NT2/D1 (cell line): ENCODE results near the gene PPDPF.
"Not testable (repeated sequence)": the region's sequence is repeated elsewhere in the genome, so short reads cannot be mapped to it uniquely, and the experiment has no call there.

Experiments used
- DNase-seq: peaks from one replicate; pipeline ENCODE4 v3.0.0-alpha.2; 2011; ENCODE audit warnings: low read depth, low spot score
- H3K27me3 ChIP-seq: 2 replicates; pipeline ENCODE4 v1.6.0; 2011; ENCODE audit warnings: mild to moderate bottlenecking; ENCODE audit not compliant: insufficient read length, insufficient read depth
- H3K36me3 ChIP-seq: 2 replicates; pipeline ENCODE4 v1.6.1; 2011; ENCODE audit warnings: mild to moderate bottlenecking, low read length, mixed read lengths; ENCODE audit not compliant: insufficient read depth, insufficient read length
- H3K4me1 ChIP-seq: 2 replicates; pipeline ENCODE4 v1.5.1; 2011; ENCODE audit not compliant: insufficient read depth, insufficient read length
- H3K4me3 ChIP-seq: 2 replicates; pipeline ENCODE4 v1.5.1; 2011; ENCODE audit warnings: low read depth; ENCODE audit not compliant: insufficient read length
- H3K9ac ChIP-seq: 2 replicates; pipeline ENCODE4 v1.6.0; 2011; ENCODE audit warnings: low read depth; ENCODE audit not compliant: insufficient read length
- H3K9me3 ChIP-seq: 2 replicates; pipeline ENCODE4 v1.5.1; 2011; ENCODE audit warnings: mild to moderate bottlenecking, low read length; ENCODE audit not compliant: insufficient read depth
- SUZ12 ChIP-seq: IDR thresholded peaks from 2 replicates; pipeline ENCODE4 v1.6.1; 2011; ENCODE audit not compliant: insufficient read length, insufficient read depth; ENCODE audit errors: extremely low read depth
- YY1 ChIP-seq: IDR thresholded peaks from 2 replicates; pipeline ENCODE4 v1.6.1; 2011; ENCODE audit not compliant: insufficient read length, insufficient read depth
- ZNF274 ChIP-seq: IDR thresholded peaks from 2 replicates; pipeline ENCODE4 v1.6.1; 2011; ENCODE audit warnings: mild to moderate bottlenecking, low read depth, low read length

PPDPF gene

GRCh38 chr20:63558804-63559484 is 38.4 kb downstream of the PPDPF start:
- Histone ChIP-seq H3K4me1 (peaks cover 28% of the 10 kb centered on the region), H3K36me3 (peaks cover 60% of the 10 kb centered on the region), H3K27me3 (no peaks in the 10 kb centered on the region), H3K4me3 (no peak overlapping the region), H3K9me3 (peaks cover 3% of the 10 kb centered on the region; the same call in 1 of the 2 replicates), H3K9ac (no peak overlapping the region)
- no peak for DNase-seq
- no peak for TF ChIP-seq SUZ12
- TF ChIP-seq YY1, result no peak
- no peak for TF ChIP-seq ZNF274

- not testable (repeated sequence) for DNase-seq, H3K9ac ChIP-seq, H3K9me3 ChIP-seq, H3K27me3 ChIP-seq, H3K4me3 ChIP-seq
- H3K36me3 ChIP-seq, result peaks cover 67% of the 10 kb centered on the region
- peaks cover 22% of the 10 kb centered on the region for H3K4me1 ChIP-seq
Observed at GRCh38 chr20:63559485-63560332, 39.1 kb downstream of the PPDPF start.

- Histone ChIP-seq H3K9ac (no peak overlapping the region), H3K27me3 (no peaks in the 10 kb centered on the region), H3K36me3 (peaks cover 74% of the 10 kb centered on the region), H3K9me3 (peaks cover 3% of the 10 kb centered on the region; the same call in 1 of the 2 replicates), H3K4me1 (peaks cover 15% of the 10 kb centered on the region), H3K4me3 (no peak overlapping the region)
- TF ChIP-seq ZNF274 (no peak), SUZ12 (no peak)
- DNase-seq, result no peak
Observed at GRCh38 chr20:63560333-63560805, 39.8 kb downstream of the PPDPF start.

- Histone ChIP-seq H3K4me3 (no peak overlapping the region), H3K9me3 (peaks cover 3% of the 10 kb centered on the region; the same call in 1 of the 2 replicates), H3K9ac (no peak overlapping the region), H3K36me3 (peaks cover 76% of the 10 kb centered on the region), H3K4me1 (peaks cover 9% of the 10 kb centered on the region), H3K27me3 (no peaks in the 10 kb centered on the region)
- TF ChIP-seq ZNF274, result no peak
- no peak for TF ChIP-seq SUZ12
- DNase-seq, result no peak
Observed at GRCh38 chr20:63560856-63561609, 40.5 kb downstream of the PPDPF start.

- no peak for DNase-seq
- Histone ChIP-seq H3K4me3 (no peak overlapping the region), H3K36me3 (peaks cover 80% of the 10 kb centered on the region), H3K9ac (no peak overlapping the region), H3K9me3 (peaks cover 3% of the 10 kb centered on the region; the same call in 1 of the 2 replicates), H3K4me1 (peaks cover 5% of the 10 kb centered on the region), H3K27me3 (no peaks in the 10 kb centered on the region)
- TF ChIP-seq SUZ12 (no peak), ZNF274 (no peak), YY1 (no peak)
Observed at GRCh38 chr20:63561624-63562396, 41.2 kb downstream of the PPDPF start.

- no peak overlapping the region for H3K9ac ChIP-seq
- no peak for TF ChIP-seq SUZ12
- TF ChIP-seq ZNF274, result no peak
- no peak for TF ChIP-seq YY1
- peaks cover 88% of the 10 kb centered on the region for H3K36me3 ChIP-seq
- no peak overlapping the region for H3K4me3 ChIP-seq
- H3K9me3 ChIP-seq, result peaks cover 3% of the 10 kb centered on the region; the same call in 1 of the 2 replicates
- no peak for DNase-seq
- no peaks in the 10 kb centered on the region for H3K27me3 ChIP-seq
- H3K4me1 ChIP-seq, result no peaks in the 10 kb centered on the region
Observed at GRCh38 chr20:63562461-63563224, 42.1 kb downstream of the PPDPF start.
